HG03108 (cell line): ENCODE results near the gene PRKD2.

Experiments
- ATAC-seq: cut with Tn5 transposase; IDR thresholded peaks from one replicate; pipeline ENCODE4 v1.9.1; 2021; ENCODE audit warnings: moderate library complexity; ENCODE audit not compliant: unreplicated experiment

The PRKD2 gene

DNA sequence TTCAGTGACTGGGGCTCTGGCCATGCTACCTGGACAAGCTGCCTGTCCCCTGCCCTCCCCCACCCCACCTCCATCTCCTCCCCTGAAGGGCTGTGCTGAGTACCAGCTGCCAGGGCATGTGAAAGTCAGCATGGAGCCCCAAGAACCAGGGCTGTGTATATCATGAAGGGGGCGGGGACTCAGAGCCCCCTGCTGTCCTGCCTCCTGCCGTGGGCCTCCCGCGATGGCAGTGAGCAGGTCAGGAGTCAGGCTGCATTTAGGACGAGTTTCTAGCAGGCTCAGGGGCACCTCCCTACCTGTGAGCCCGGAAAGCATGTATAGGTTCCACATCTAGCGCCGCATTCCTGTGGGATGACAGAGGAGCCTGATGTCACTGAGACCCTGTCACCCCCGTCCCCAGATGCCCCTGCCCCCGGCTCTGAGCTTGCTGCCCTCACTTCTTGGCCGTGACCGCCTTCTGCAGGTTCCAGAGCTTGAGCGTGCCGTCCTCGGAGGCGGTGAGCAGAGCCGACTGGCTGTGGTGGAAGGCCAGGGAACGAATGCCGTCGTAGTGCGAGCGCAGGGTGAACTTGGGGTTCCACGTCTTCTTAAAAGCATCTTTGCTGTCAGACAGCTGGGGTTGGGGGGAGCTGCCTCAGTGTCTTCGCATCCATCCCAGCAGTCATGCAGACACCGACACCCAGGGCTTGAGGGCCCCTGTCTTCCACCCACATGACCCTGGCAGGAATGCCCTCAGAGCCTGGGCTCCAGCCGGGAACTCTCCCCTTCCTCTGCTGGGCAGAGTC, 8.3 kb upstream of the PRKD2 start:
- no peak for ATAC-seq

DNA sequence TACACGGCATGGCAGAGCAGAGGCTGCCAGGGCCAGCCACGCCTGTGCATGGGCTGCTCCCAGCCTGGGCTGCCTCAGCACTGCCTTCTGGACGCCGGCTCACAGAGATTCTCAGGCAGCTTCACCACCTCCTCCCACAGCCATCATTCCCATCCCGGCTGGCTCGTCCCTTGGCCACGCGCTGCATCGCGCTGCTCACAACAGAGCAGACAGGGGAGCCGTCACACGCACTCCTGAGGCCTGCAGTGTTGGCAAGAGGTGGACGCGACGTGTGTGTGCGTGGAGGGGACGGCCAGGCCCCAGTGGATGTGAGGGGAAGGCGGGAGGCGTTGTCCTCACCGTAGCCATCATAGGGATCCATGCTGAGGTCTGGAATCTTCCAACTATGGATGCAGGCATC, 7.6 kb upstream of the PRKD2 start:
- ATAC-seq, result no peak

DNA sequence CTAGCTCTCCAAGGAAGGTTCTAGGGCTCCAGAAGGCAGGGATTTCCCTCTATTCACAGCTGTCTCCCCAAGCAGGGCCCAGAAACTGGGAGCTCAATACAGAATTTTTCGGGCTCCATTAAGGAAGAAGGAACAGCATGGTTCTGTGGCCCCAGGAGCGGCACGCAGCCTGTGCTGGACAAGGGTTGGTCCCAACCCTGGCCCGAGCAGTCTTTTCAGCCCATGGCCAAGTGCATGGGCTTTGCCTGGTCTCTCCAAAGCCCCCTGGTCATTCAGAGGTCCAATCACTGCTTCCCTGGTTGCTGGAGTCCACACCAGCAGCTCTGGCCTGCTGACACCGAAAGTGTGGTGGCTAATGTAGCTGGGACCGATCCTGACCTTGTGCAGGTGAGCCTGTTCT, 6.6 kb upstream of the PRKD2 start:
- no peak for ATAC-seq

DNA sequence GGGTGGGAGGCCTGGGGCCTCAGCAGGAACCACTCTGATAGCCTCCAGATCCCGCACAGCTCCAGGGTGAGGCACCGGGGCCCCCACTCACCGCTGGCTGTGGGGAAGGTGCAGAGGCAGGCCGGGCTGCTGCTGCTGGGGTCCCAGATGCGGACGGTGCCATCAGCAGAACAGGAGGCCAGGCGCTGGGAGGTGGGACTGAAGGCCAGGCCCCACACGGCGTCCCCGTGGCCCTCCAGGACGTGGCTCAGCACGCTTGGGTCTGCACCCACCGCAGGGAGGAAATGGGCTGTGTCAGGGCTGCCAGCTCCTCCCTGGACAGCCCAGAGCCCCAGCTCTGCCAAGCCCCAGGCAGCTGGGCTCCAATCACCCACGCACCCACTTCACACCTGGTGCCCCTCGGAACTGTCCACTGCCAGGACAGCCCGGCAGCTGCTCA, 6.1 kb upstream of the PRKD2 start:
- ATAC-seq, result no peak

DNA sequence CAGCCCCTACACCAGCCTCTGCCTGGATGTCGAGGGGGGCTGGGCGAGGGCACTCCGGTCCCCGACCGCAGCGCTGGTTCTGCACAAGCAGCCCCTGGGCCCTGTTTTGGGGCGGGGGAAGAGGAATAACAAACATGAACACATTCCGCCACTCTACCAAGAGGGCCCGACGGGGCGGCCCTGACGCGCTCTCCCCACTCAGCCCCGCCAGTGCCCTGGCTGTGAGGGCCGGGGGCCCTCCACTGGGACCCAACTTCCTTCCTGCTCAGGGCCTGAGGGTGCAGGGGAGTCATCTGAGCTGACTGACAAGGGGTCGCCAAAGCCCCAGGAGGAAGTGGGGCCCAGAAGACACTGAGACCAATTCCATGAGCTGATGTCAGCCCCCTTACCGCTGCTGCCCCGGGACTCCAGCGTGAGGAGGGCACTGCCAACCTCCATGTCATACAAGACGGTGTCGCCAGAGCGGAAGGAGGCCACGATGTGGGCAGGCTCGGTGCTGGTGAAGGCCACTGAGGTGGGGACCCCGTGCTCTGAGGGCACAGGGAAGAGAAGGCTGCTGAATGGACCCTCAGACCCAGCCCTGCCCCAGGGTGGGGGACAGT, 5.6 kb upstream of the PRKD2 start:
- no peak for ATAC-seq

DNA sequence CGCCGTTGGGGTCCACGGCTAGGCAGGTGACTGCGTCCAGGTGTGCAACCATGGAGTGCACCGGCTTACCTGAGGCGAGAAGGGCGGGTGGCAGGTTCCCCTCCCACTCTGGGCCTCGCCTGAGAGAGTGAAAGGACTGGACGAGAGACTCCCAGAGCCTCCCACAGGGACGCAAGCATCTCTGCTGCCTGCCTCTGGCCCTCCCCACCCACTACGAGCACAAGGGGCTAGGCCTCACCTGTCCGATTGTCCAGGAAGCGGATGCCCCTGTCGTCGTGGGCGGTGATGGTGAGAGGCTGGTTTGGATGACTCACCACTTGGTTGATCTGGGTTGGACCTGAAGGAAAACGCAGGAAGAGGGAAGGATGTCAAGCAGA, 5.1 kb upstream of the PRKD2 start:
- ATAC-seq, result no peak

DNA sequence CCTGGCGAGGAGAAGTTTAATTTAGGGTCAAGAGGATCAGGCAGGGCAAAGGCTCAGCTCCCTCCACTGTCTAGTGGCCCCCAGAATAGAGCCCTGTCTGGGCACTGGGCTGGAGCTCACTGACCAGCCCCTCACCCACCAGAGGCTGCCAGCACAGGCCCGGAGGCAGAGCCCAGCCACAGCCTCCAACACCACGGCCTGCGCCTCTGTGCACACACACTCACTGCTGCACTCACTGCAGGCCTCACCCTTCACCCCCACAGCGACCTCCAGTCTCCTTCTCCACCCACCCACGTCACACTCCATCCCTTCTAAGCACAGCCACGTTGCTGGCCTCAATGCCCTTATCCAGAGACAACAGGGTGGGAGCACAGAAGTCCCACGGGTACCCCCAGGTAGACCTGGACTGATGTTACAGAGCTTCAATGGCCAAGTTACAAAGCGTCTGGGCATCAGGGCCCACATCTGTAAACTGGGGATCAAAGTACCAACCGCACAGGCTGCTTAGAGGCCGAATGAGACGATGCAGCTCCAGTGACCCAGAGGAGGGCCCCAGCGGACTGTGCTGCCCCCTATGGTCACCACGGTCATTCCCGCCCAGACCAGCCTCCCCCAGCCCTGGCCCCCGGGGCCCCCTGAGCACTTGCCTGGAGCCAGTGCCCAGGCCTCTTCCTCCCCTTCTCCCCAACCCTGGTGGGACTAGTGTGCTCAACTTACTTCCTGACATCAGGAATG, 4.5 kb upstream of the PRKD2 start:
- ATAC-seq, result no peak

DNA sequence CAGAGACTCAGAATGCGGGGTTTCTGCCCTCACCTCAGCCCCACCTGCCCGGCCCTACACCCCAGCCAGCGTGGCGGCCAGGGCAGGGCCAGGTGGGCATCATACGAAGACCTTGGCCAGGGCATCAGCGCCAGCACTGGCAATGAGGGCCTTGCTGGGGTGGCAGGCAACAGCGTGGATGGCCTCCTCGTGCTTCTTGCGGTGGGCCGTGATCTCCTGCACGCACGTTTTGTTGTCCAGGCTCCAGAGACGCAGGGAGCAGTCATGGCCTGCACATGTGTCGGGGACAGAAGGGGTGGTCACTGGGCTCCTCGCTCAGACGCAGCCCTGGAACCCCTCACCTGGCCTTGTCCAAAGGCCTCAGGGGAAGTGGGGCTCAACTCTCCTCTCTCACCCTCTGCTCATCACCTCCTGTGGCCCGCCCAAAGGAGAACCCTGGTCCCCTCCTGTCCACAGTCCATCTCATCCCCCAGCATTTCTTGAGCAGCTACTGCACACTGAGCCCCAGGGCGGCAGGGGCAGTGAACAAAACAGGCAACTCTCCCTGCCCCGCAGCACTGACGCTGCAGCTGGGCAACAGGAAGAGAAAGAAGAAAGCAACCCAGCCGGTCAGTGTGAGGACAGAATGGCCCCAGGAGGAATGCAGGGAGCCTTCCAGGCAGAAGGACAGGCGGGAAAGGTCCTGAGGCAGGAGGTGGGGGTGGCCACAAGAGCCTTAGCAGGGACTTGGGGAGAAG, 3.8 kb upstream of the PRKD2 start:
- ATAC-seq, result no peak

DNA sequence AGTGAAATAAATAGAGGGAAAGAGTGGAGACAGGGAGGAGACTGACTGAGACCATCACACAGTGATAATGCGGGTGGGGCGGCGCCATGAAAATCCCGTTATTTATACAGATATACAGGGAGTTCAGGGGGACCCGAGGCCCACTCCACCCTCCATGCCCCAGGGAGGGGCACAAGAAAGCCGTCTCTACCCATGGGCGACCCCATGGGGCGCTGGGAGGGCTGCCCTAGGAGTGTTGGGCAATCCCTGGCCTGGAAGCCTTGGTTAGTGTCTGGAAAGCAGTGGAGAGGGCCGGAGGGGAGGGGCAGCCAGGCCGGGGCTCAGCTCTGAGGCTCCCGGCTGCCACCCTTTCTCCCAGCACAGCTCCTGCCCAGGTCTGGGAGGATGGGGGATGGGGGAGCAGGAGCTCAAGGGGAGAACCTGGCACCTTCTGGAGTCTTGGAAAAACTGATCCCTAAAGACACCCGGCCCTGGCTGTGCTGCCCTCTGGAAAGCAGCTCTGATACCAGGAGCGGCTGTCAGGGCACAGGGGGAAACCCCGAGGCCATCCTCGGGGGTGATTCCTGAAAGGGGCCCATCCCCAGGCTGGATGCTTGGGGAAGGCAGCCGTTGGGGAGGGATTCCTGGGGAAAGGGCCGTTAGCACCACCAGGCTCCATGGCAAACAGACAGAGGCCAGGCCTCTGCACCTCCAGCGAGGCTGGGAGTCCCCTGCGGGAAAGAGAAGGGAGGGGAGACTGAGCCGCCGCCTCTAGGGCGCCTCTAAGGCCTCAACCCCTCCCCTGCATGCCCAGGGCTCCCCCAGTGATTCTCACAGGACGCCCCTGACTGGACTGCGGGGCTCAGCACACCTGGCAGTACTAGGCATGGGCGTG, 3.0 kb upstream of the PRKD2 start:
- ATAC-seq, result no peak

DNA sequence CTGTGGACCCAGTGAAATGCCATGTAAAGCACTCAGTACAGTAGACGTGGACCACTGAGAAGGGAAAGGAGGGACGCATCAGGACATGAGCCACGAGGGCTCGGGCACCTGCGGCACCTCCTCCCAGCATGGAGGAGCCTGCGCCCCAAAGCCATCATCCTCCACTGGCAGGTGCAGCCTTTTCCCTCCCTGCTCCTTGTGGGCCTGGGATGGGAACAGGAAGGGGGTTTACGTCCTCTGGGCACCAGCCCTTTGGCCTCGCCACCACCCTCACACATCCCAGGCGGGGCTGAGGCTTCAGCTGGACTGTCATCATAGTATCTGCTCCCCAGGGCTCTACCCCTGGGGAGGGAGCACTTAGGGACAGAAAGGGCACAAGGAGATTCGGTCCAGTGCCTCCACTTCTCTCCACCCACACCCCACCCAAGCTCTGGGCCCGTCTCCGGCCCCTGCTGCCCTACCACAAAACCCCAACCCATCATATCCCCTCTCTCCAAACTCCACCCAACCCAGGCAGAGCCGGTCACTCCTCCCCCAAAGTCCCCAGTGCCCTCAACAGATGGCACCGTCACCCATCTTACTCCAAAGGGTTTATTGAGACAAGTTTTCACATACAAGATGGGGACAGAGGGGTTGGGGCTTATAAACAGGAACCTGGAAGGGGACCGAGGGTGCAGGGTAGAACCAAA, 2.2 kb upstream of the PRKD2 start:
- no peak for ATAC-seq

DNA sequence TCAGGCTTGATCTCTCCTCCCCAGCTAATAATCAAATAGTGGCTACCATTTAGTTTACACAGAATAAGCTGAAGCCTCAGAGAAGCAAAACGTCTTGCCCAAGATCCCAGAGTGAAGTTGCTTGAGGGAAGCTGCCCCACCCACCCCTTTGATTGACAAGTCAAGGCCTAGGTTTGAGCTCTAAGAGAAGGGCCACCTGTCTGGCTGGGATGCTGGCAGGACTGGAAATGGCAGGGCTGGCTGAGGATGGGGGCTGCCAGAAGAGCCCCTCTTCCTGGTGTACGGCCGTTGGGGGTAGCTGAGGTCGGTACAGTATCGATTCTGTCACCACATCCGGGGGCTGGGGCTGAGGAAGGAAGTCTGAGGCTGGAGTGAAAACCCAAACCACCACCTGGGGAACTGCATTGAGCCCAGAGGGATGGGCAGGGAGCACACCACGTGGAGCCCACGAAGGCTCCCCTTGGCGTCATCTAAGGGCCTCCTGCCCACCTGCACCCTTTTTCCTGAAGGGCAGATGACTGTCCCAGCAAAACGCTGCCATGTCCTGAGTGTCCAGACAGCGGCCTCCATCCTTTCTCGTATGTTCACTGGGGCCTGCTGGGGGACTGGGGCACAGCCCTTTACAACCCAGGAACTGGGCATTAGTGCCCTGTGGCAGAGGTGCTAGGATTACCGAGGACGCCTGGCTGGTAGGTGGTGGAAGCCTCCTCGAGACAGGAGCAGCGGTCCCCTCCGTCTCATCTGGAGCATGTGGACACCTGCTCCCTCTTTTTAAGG, 1.4 kb upstream of the PRKD2 start:
- peak; percentile 20 for ATAC-seq

DNA sequence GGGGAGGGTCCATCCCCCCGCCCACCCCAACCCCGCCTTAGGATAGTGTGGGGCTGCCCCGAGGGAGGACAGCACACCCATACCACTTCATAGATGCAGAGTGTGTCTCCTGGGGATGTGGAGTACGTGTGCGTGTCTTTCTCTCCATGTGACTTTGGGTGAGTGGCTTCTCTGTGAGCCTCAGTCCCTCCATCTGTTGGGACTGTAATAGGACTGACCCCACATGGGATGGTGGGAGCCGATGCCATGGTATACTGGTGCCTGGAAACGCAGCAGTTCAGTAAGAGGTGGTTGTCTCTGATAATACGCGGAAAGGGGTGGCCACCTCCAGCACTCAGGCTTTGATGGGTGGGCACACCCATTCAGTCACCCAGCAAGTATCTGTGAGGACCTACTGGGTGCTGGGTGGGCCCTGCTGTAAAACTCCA, 816 bp upstream of the PRKD2 start:
- no peak for ATAC-seq

DNA sequence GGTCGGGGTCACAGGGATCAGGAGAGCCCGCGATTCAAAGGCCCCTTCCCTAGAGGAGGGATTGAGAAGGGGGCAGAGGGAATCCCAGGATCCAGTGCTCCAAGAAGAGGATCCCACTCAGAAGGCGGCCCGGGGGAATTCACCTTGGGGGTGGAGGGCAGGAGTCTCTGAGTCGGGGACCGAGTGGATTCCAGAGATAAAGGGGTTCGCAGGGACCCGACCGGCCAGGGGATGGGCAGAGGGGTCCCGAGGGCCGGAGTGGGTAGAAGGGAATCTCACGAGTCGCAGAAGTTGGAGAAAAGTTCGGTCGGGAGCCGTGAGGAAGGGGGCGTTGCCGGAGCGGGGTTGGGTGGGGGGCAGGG, 261 bp downstream of the PRKD2 start:
- no peak for ATAC-seq

DNA sequence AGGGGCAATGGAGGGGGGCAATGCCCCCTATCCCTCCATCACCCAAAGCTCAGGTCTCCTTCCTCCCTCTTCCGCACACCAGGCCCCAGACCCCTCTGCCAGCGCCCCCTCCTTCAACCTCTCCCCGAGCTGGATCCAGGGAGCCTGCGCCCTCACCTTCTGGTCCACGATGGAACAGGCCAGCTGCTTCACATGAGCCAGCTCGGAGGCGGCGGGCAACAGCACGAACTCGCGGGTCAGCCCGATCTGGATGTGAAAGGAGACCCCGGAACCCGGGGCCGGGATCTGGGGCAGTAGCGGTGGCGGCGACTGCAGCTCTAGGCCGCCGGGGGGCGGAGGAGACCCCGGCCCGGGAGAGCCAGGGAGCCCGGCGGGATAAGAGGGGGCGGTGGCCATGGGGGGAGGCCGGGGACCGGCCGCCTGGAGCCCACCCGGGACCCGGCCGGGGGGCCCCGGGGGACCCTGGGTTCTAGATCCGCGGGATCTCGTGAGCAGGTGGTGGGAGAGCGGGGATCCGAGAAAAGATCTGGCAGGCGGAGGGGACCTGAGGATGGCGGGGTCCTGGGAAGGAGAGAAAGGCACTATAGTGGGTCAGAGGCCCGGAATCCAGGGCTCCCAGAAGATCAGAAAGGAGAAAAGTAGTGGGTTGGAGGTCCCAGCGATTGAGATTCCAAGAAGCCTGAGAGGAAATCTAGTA, 791 bp downstream of the PRKD2 start:
- no peak for ATAC-seq

DNA sequence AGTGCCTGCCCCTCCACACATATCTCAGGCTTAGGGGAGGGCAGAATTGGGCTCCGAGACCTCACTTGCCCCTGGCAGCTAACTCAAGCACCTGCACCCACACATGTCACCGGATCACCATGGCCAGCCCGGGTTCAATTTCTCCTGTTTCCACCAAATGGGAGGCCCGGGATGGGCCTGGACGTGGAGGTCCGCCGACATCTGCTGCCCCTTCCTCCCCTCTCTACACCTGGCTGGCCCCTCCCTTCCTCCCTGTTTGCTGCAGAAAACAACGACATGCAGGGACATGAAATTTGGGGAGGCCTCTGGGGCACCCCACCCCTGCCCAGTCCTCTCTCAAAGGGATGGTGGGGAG, 1.3 kb downstream of the PRKD2 start:
- ATAC-seq, result no peak

DNA sequence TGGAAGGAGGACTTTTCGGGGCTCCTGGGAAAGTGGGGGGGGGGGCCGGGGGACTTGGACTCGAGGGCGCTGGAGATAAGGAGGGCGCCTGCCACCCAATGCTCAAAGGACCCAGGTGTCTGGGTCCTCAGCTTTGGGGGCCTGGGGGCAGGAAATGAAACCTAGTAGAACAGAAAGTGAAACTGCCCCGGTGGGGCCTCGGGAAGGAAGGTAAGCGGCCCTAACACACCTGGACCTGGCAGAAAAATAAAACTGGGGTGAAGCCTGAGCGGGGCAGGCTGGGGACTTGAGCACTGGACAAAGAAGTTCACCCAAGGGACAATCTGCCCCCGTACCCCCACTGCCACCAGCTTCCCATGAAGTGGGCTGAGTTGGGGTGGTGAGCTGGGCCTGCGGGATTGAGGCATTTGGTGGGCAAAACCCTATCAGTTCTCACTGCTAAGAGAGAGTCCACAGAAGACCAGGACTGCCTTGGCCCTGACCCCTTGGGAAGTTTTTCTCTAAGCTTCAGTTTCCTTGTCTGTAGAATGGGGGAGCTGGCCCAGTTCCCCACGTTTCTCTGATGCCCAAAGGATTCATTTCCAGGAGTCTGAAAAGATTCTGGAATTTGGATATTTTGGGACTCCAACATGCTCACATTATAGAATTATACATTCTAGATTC, 2.3 kb downstream of the PRKD2 start:
- peak; percentile 25 for ATAC-seq

DNA sequence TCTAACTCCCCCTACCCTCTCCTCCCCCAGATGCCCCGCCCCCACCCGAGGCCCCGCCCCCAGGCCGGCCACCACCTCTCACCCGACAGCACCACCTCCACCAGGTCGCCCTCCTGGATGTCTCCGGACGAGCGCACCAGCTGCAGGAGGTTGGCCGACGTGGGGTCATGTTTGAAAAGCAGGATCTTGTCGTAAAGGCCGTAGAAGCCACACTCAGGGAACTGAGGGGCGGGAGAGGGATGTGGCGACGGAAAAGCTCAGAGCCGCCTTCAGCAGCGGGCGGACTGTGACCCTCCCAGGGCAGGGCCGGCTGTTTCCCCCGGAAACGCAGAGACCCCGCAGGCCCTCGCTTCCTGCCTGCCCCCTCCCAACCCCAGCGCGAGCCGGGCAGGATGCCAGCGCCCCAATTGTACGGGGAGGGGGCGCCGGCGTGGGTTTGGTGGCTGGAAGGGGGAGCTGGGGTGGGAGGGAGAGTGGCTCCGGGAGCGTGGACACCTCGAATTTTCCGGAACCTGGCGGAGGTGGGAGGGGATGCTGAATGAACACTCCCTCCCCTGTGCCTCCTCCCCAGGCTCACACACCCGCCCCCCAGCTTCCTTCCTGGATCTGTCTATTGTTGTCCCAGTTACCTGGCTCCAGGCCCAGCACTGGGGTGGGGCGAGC, 3.0 kb downstream of the PRKD2 start:
- peak; percentile 0 for ATAC-seq
